Kasumi-1 (cell line): ENCODE results near the gene ABCA9.
"Not testable (repeated sequence)": the region's sequence is repeated elsewhere in the genome, so short reads cannot be mapped to it uniquely, and the experiment has no call there.

ENCODE experiments used
- DNase-seq, 2 experiments: peaks; one replicate each; lab custom pipeline; 2025; lab: John Stamatoyannopoulos, UW

The ABCA9 gene

GRCh38 chr17:68954146-68954896 lies 106.4 kb downstream of the ABCA9 start:
- no peak for DNase-seq

- no peak for DNase-seq
Observed at GRCh38 chr17:68953340-68953997, 107.3 kb downstream of the ABCA9 start.

GRCh38 chr17:68950725-68951124 lies 110.0 kb downstream of the ABCA9 start:
- no peak for DNase-seq

- not testable (repeated sequence) for DNase-seq
Observed at GRCh38 chr17:68947868-68948267, 112.9 kb downstream of the ABCA9 start.

- DNase-seq: no peak
Observed at GRCh38 chr17:68944435-68945035, 116.2 kb downstream of the ABCA9 start.

GRCh38 chr17:68943812-68944182 lies 116.9 kb downstream of the ABCA9 start:
- DNase-seq: not testable (repeated sequence)

GRCh38 chr17:68943123-68943811 lies 117.5 kb downstream of the ABCA9 start:
- DNase-seq: no peak

- no peak for DNase-seq
Observed at GRCh38 chr17:68942389-68942788, 118.3 kb downstream of the ABCA9 start.

GRCh38 chr17:68941761-68942160 lies 119.0 kb downstream of the ABCA9 start:
- no peak for DNase-seq

GRCh38 chr17:68939195-68939594 lies 121.5 kb downstream of the ABCA9 start:
- DNase-seq: no peak

- DNase-seq: no peak
Observed at GRCh38 chr17:68937890-68938514, 122.7 kb downstream of the ABCA9 start.

- no peak for DNase-seq
Observed at GRCh38 chr17:68927516-68927915, 133.2 kb downstream of the ABCA9 start.

GRCh38 chr17:68924793-68925720 lies 135.7 kb downstream of the ABCA9 start:
- DNase-seq: no peak
